BLaER1 treated with 17β-estradiol and CSF1 and Interleukin-3, amounts not matched to agents 10 nM and 100 nM (cell line): ENCODE results near the gene EFS.

Experiments used
- H3K27ac ChIP-seq, 11 experiments: shearing (Covaris generic); formaldehyde crosslinking; 2 replicates each; pipeline ENCODE4 v1.8.1; 2022
- H3K27me3 ChIP-seq, 11 experiments: shearing (Covaris generic); formaldehyde crosslinking; 2 replicates each; pipeline ENCODE4 v1.8.1; 2022
- H3K36me3 ChIP-seq, 11 experiments: shearing (Covaris generic); formaldehyde crosslinking; 2 replicates each; pipeline ENCODE4 v1.8.1; 2022
- H3K4me1 ChIP-seq, 10 experiments: shearing (Covaris generic); formaldehyde crosslinking; 2 replicates each; pipeline ENCODE4 v1.8.1; 2022
- H3K4me2 ChIP-seq, 11 experiments: shearing (Covaris generic); formaldehyde crosslinking; 2 replicates each; pipeline ENCODE4 v1.8.1; 2022
- H3K4me3 ChIP-seq, 10 experiments: shearing (Covaris generic); formaldehyde crosslinking; 2 replicates each; pipeline ENCODE4 v1.8.1; 2022
- H3K9ac ChIP-seq, 11 experiments: shearing (Covaris generic); formaldehyde crosslinking; 2 replicates each; pipeline ENCODE4 v1.8.1; 2022
- H3K9me3 ChIP-seq, 11 experiments: shearing (Covaris generic); formaldehyde crosslinking; replicated peaks in 1 of 11; 2 replicates each; pipeline ENCODE4 v1.8.1; 2022
- H4K20me1 ChIP-seq, 11 experiments: shearing (Covaris generic); formaldehyde crosslinking; 2 replicates each; pipeline ENCODE4 v1.8.1; 2022
- Cebpa-rat ChIP-seq, 11 experiments: shearing (Covaris generic); IDR thresholded peaks; 2 replicates each; pipeline ENCODE4 v1.8.1; 2022

Gene EFS

GRCh38 chr14:23360496-23360895 is 4.5 kb downstream of the EFS start:
- no peak overlapping the region for H3K27ac ChIP-seq
- H3K9ac ChIP-seq, result no peak overlapping the region

GRCh38 chr14:23359722-23360447 is 5.1 kb downstream of the EFS start:
- peaks cover 0 to 1% (median 0%) of the 10 kb centered on the region in 11 experiments; a peak in 3 of 22 replicates for H3K9me3 ChIP-seq
- no peak overlapping the region for H3K4me2 ChIP-seq

More at GRCh38 chr14:23360496-23360895, 4.5 kb downstream of the EFS start:
- TF ChIP-seq Cebpa-rat (IDR thresholded peaks at IDR 0.05), result no peak
- Histone ChIP-seq H3K9me3 (peaks cover 0 to 7% (median 4%) of the 10 kb centered on the region in 11 experiments; a peak in 8 of 22 replicates), H3K4me2 (no peak overlapping the region), H3K36me3 (no peaks in the 10 kb centered on the region), H3K4me1 (peaks cover 0 to 12% (median 0%) of the 10 kb centered on the region in 10 experiments; a peak in 4 of 20 replicates), H3K4me3 (no peak overlapping the region), H3K27me3 (peaks cover 6 to 21% (median 16%) of the 10 kb centered on the region in 11 experiments; a peak in 20 of 22 replicates), H4K20me1 (no peaks in the 10 kb centered on the region)

GRCh38 chr14:23359167-23359626 is 5.8 kb downstream of the EFS start:
- H3K27ac ChIP-seq, result no peak overlapping the region

More at GRCh38 chr14:23359722-23360447, 5.1 kb downstream of the EFS start:
- H3K4me1 ChIP-seq, result peaks cover 0 to 12% (median 0%) of the 10 kb centered on the region in 10 experiments; a peak in 4 of 20 replicates
- no peaks in the 10 kb centered on the region for H4K20me1 ChIP-seq
- no peaks in the 10 kb centered on the region for H3K36me3 ChIP-seq
- H3K27ac ChIP-seq, result no peak overlapping the region
- no peak overlapping the region for H3K9ac ChIP-seq
- no peak overlapping the region for H3K4me3 ChIP-seq
- TF ChIP-seq Cebpa-rat (IDR thresholded peaks at IDR 0.05), result no peak
- peaks cover 5 to 15% (median 10%) of the 10 kb centered on the region in 11 experiments; a peak in 20 of 22 replicates for H3K27me3 ChIP-seq

GRCh38 chr14:23358553-23359166 is 6.3 kb downstream of the EFS start:
- peaks cover 0 to 12% (median 0%) of the 10 kb centered on the region in 10 experiments; a peak in 4 of 20 replicates for H3K4me1 ChIP-seq
- no peaks in the 10 kb centered on the region for H3K36me3 ChIP-seq
- TF ChIP-seq Cebpa-rat (IDR thresholded peaks at IDR 0.05), result no peak
- no peak overlapping the region for H3K4me3 ChIP-seq
- no peak overlapping the region for H3K27ac ChIP-seq
- H4K20me1 ChIP-seq, result no peaks in the 10 kb centered on the region
- H3K4me2 ChIP-seq, result no peak overlapping the region
- H3K9me3 ChIP-seq, result no peaks in the 10 kb centered on the region
- H3K27me3 ChIP-seq, result peaks cover 0 to 3% (median 0%) of the 10 kb centered on the region in 11 experiments; a peak in 1 of 22 replicates
- no peak overlapping the region for H3K9ac ChIP-seq

More at GRCh38 chr14:23359167-23359626, 5.8 kb downstream of the EFS start:
- no peak for TF ChIP-seq Cebpa-rat (IDR thresholded peaks at IDR 0.05)
- Histone ChIP-seq H3K4me1 (peaks cover 0 to 12% (median 0%) of the 10 kb centered on the region in 10 experiments; a peak in 4 of 20 replicates), H3K4me2 (no peak overlapping the region), H3K9ac (no peak overlapping the region), H3K9me3 (no peaks in the 10 kb centered on the region), H3K4me3 (no peak overlapping the region), H3K27me3 (peaks cover under 1 to 8% (median 3%) of the 10 kb centered on the region in 11 experiments; a peak in 13 of 22 replicates), H3K36me3 (no peaks in the 10 kb centered on the region), H4K20me1 (no peaks in the 10 kb centered on the region)

- Histone ChIP-seq H3K27me3 (no peaks in the 10 kb centered on the region), H3K4me1 (peaks cover 0 to 6% (median 0%) of the 10 kb centered on the region in 10 experiments; a peak in 1 of 20 replicates), H3K4me3 (no peak overlapping the region), H3K27ac (no peak overlapping the region), H3K36me3 (no peaks in the 10 kb centered on the region), H3K9ac (no peak overlapping the region), H4K20me1 (no peaks in the 10 kb centered on the region), H3K9me3 (no peaks in the 10 kb centered on the region), H3K4me2 (no peak overlapping the region)
- no peak for TF ChIP-seq Cebpa-rat (IDR thresholded peaks at IDR 0.05)
These were observed 6.9 kb downstream of the EFS start for GRCh38 chr14:23358042-23358441.

GRCh38 chr14:23357261-23357660 is 7.7 kb downstream of the EFS start:
- no peaks in the 10 kb centered on the region for H4K20me1 ChIP-seq
- H3K36me3 ChIP-seq, result no peaks in the 10 kb centered on the region
- no peak overlapping the region for H3K9ac ChIP-seq
- no peak overlapping the region for H3K4me2 ChIP-seq
- peaks cover 0 to 4% (median 0%) of the 10 kb centered on the region in 10 experiments; a peak in 1 of 20 replicates for H3K4me1 ChIP-seq
- no peak overlapping the region for H3K4me3 ChIP-seq
- TF ChIP-seq Cebpa-rat (IDR thresholded peaks at IDR 0.05), result no peak
- H3K27me3 ChIP-seq, result no peaks in the 10 kb centered on the region
- peaks cover 0 to 5% (median 1%) of the 10 kb centered on the region in 11 experiments; a peak in 9 of 22 replicates for H3K9me3 ChIP-seq
- no peak overlapping the region for H3K27ac ChIP-seq

- H3K4me3 ChIP-seq, result no peak overlapping the region
- H3K27me3 ChIP-seq, result no peaks in the 10 kb centered on the region
These were observed 8.3 kb downstream of the EFS start for GRCh38 chr14:23356662-23357061.

GRCh38 chr14:23355871-23356435 is 9.0 kb downstream of the EFS start:
- TF ChIP-seq Cebpa-rat (IDR thresholded peaks at IDR 0.05), result no peak
- H4K20me1 ChIP-seq, result no peaks in the 10 kb centered on the region
- H3K27ac ChIP-seq, result no peak overlapping the region
- no peak overlapping the region for H3K4me2 ChIP-seq
- H3K4me3 ChIP-seq, result no peak overlapping the region
- no peaks in the 10 kb centered on the region for H3K27me3 ChIP-seq
- H3K4me1 ChIP-seq, result no peaks in the 10 kb centered on the region
- no peaks in the 10 kb centered on the region for H3K36me3 ChIP-seq
- peaks cover 6 to 18% (median 13%) of the 10 kb centered on the region in 11 experiments; a peak in 16 of 22 replicates for H3K9me3 ChIP-seq
- H3K9ac ChIP-seq, result no peak overlapping the region

More at GRCh38 chr14:23356662-23357061, 8.3 kb downstream of the EFS start:
- TF ChIP-seq Cebpa-rat (IDR thresholded peaks at IDR 0.05), result no peak
- H3K4me1 ChIP-seq, result no peaks in the 10 kb centered on the region
- no peaks in the 10 kb centered on the region for H3K36me3 ChIP-seq
- H3K27ac ChIP-seq, result no peak overlapping the region
- peaks cover 5 to 11% (median 7%) of the 10 kb centered on the region in 11 experiments; a peak in 15 of 22 replicates for H3K9me3 ChIP-seq
- H4K20me1 ChIP-seq, result no peaks in the 10 kb centered on the region
- no peak overlapping the region for H3K4me2 ChIP-seq
- H3K9ac ChIP-seq, result no peak overlapping the region

GRCh38 chr14:23354990-23355389 is 10.0 kb downstream of the EFS start:
- Histone ChIP-seq H3K9ac (no peak overlapping the region), H3K9me3 (peaks cover 6 to 18% (median 13%) of the 10 kb centered on the region in 11 experiments; a peak in 16 of 22 replicates), H3K27me3 (no peaks in the 10 kb centered on the region), H3K4me1 (no peaks in the 10 kb centered on the region), H3K4me2 (no peak overlapping the region), H3K36me3 (no peaks in the 10 kb centered on the region), H3K27ac (no peak overlapping the region), H3K4me3 (no peak overlapping the region), H4K20me1 (no peaks in the 10 kb centered on the region)
- no peak for TF ChIP-seq Cebpa-rat (IDR thresholded peaks at IDR 0.05)
